Brain microvascular endothelial cell (primary cell): ENCODE results near the gene TTC4.

Experiments
- DNase-seq: peaks from one replicate; pipeline ENCODE4 v3.0.0-alpha.2; 2020
- H3K27ac ChIP-seq: fragments of 250-450 bp; sonication (Bioruptor Pico); 2 replicates; pipeline ENCODE4 v1.5.1; 2020; ENCODE audit warnings: mild to moderate bottlenecking, moderate library complexity
- H3K27me3 ChIP-seq: fragments of 250-450 bp; sonication (Bioruptor Pico); replicated peaks from 2 replicates; pipeline ENCODE4 v1.5.1; 2020; ENCODE audit warnings: mild to moderate bottlenecking
- H3K36me3 ChIP-seq: fragments of 250-450 bp; sonication (Bioruptor Pico); replicated peaks from 2 replicates; pipeline ENCODE4 v1.5.1; 2020; ENCODE audit warnings: mild to moderate bottlenecking
- H3K4me3 ChIP-seq: 2 replicates; pipeline ENCODE4 v1.5.1; 2011; ENCODE audit warnings: low read depth, mild to moderate bottlenecking, control low read depth, low read length, moderate library complexity
- in situ Hi-C: cut with HindIII; loops from 2 replicates; pipeline ENCODE4 v1.10.0; 2017; ENCODE audit warnings: low sequenced_read_pairs, low pct_ligation_motif_present
- TF ChIP-seq, protein P1 (sequence below): IDR thresholded peaks from 2 replicates; pipeline ENCODE4 v1.5.1; 2011; ENCODE audit warnings: low read depth, mild to moderate bottlenecking, moderate library complexity, low read length, control low read depth, inconsistent platforms; ENCODE audit errors: missing control alignments

The TTC4 gene

GRCh38 chr1:54743416-54744226 is 28.0 kb downstream of the TTC4 start:
- no peak for DNase-seq
- no peaks in the 10 kb centered on the region for H3K27me3 ChIP-seq
- in situ Hi-C loops, result no loop called here
- no peak overlapping the region for H3K27ac ChIP-seq
- TF ChIP-seq, protein P1, sequence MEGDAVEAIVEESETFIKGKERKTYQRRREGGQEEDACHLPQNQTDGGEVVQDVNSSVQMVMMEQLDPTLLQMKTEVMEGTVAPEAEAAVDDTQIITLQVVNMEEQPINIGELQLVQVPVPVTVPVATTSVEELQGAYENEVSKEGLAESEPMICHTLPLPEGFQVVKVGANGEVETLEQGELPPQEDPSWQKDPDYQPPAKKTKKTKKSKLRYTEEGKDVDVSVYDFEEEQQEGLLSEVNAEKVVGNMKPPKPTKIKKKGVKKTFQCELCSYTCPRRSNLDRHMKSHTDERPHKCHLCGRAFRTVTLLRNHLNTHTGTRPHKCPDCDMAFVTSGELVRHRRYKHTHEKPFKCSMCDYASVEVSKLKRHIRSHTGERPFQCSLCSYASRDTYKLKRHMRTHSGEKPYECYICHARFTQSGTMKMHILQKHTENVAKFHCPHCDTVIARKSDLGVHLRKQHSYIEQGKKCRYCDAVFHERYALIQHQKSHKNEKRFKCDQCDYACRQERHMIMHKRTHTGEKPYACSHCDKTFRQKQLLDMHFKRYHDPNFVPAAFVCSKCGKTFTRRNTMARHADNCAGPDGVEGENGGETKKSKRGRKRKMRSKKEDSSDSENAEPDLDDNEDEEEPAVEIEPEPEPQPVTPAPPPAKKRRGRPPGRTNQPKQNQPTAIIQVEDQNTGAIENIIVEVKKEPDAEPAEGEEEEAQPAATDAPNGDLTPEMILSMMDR, result no peak
- peaks cover 26% of the 10 kb centered on the region for H3K36me3 ChIP-seq
- no peak overlapping the region for H3K4me3 ChIP-seq

- peaks cover 20% of the 10 kb centered on the region for H3K36me3 ChIP-seq
Observed at GRCh38 chr1:54744696-54745095, 29.0 kb downstream of the TTC4 start.

DNA sequence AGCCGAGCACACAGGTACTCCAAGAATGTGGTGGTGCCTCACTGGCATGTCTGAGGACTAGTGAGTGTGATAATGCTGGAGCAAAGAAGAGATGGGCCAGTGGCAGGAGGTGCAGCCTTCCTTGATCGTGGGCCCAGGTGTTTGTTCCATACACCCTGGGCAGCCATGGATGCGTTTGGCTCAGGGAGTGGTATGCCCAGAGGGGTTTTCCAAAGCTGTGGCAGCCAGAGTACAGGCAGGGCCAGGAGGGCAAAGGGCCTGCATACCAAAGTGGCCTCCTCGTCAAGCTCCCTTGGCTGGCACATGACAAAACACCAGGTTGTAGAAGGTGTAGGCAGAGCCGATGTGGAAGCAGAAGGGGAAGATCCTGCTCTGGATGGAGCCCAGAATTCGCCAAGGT is 29.6 kb downstream of the TTC4 start:
- TF ChIP-seq, protein P1, result no peak
- no peaks in the 10 kb centered on the region for H3K27me3 ChIP-seq
- in situ Hi-C loops, result no loop called here
- no peak overlapping the region for H3K27ac ChIP-seq
- no peak for DNase-seq
- peaks cover 14% of the 10 kb centered on the region for H3K36me3 ChIP-seq
- H3K4me3 ChIP-seq, result no peak overlapping the region

More at GRCh38 chr1:54744696-54745095, 29.0 kb downstream of the TTC4 start:
- Histone ChIP-seq H3K4me3 (no peak overlapping the region), H3K27me3 (no peaks in the 10 kb centered on the region), H3K27ac (no peak overlapping the region)
- no peak for DNase-seq
- TF ChIP-seq, protein P1, result no peak
- in situ Hi-C loops, result no loop called here

GRCh38 chr1:54745864-54746263 is 30.2 kb downstream of the TTC4 start:
- Histone ChIP-seq H3K27me3 (no peaks in the 10 kb centered on the region), H3K4me3 (no peak overlapping the region), H3K36me3 (peaks cover 10% of the 10 kb centered on the region), H3K27ac (no peak overlapping the region)
- TF ChIP-seq, protein P1, result no peak
- in situ Hi-C loops, result no loop called here
- no peak for DNase-seq

GRCh38 chr1:54748094-54748835 is 32.6 kb downstream of the TTC4 start:
- Histone ChIP-seq H3K27me3 (no peaks in the 10 kb centered on the region), H3K36me3 (no peaks in the 10 kb centered on the region), H3K27ac (no peak overlapping the region), H3K4me3 (no peak overlapping the region)
- in situ Hi-C loops, result no loop called here
- TF ChIP-seq, protein P1, result no peak
- DNase-seq, result no peak
